Measurements from ENCODE around the gene SMC1B. TPM values are rescaled to one million over a fixed set of nuclear protein-coding genes. Genes with fewer than 3 reads are reported as not detected.
"Not testable (repeated sequence)": the region's sequence is repeated elsewhere in the genome, so short reads cannot be mapped to it uniquely, and the experiment has no call there.

SMC1B gene
- total and polyA plus RNA-seq, 2 experiments from 2014 or later, result 0.10 TPM; not detected in 1

DNA sequence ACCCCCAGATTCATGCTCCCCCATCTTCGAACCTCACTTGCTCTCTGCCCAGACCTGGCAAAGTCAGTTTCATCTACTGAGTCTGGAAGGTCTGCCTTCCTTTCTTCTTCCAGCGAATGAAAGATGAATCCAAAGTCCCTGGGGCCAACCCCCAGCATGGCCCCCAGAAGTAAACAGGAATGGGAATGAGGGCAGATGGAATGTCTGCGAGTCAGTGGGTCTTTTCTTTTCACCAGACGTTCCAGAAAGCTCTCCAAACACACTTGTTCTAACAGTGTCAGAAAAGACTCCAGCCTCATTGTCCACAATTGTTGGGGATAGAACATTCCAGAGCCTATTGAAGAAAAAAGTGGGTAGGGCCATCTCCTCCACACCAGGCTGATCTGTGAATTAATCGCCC is 28.7 kb upstream of the SMC1B start:
- no peak overlapping the region for H3K4me2 ChIP-seq
- no peak overlapping the region for H2AFZ ChIP-seq
- no peaks in the 10 kb centered on the region for H3K79me2 ChIP-seq
- no peaks in the 10 kb centered on the region for H3K9me3 ChIP-seq (ENCODE audit: low read depth)
- H3K27me3 ChIP-seq, result no peaks in the 10 kb centered on the region
- H4K20me1 ChIP-seq (ENCODE audit: insufficient read depth, poor library complexity, severe bottlenecking), result no peaks in the 10 kb centered on the region
- DNase-seq (ENCODE audit: low spot score), result no peak
- H3K9me2 ChIP-seq (replicated peaks; ENCODE audit: insufficient read depth), result no peaks in the 10 kb centered on the region
- H3K36me3 ChIP-seq (replicated peaks; ENCODE audit: insufficient read depth, low read depth), result no peaks in the 10 kb centered on the region
- peaks cover 29% of the 10 kb centered on the region for H3K4me1 ChIP-seq (ENCODE audit: insufficient read depth)
- peak overlapping the region; percentile 55 for H3K27ac ChIP-seq
- no peak overlapping the region for H3K4me3 ChIP-seq
- 51% methylated on average over 5 of the region's 5 CpGs for WGBS (ENCODE audit: low lambda C conversion rate, missing lambda C conversion rate)
- no peak for TF ChIP-seq EZH2phosphoT487 (IDR thresholded peaks at IDR 0.05; ENCODE audit: low read depth, severe bottlenecking, unreplicated experiment)
- TF ChIP-seq EZH2 (IDR thresholded peaks at IDR 0.05; ENCODE audit: borderline replicate concordance), result no peak
- TF ChIP-seq, protein P1, sequence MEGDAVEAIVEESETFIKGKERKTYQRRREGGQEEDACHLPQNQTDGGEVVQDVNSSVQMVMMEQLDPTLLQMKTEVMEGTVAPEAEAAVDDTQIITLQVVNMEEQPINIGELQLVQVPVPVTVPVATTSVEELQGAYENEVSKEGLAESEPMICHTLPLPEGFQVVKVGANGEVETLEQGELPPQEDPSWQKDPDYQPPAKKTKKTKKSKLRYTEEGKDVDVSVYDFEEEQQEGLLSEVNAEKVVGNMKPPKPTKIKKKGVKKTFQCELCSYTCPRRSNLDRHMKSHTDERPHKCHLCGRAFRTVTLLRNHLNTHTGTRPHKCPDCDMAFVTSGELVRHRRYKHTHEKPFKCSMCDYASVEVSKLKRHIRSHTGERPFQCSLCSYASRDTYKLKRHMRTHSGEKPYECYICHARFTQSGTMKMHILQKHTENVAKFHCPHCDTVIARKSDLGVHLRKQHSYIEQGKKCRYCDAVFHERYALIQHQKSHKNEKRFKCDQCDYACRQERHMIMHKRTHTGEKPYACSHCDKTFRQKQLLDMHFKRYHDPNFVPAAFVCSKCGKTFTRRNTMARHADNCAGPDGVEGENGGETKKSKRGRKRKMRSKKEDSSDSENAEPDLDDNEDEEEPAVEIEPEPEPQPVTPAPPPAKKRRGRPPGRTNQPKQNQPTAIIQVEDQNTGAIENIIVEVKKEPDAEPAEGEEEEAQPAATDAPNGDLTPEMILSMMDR (IDR thresholded peaks at IDR 0.05; ENCODE audit: poor library complexity), result no peak

DNA sequence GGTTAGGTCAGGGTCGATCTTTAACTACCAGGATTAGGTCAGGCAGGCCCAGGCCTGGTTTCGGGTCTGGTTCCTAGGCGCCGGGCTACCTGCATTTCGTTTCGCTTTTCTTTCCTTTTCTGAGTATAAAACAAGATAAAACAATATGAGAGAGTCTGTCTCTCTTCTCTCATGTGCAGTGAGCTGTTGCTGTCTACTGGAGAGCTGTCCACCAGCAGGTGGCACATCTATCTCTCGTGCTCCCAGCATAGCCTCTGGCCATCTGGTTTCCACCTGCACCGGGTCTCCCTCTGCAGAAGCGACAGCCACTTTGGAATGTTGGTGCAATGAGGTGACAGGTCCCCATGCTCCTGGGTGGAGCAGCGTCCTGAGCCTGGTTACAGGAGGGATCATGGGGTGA is 27.7 kb upstream of the SMC1B start:
- Histone ChIP-seq H3K4me3 (no peak overlapping the region), H3K4me1 (ENCODE audit: insufficient read depth) (peaks cover 29% of the 10 kb centered on the region), H3K9me3 (ENCODE audit: low read depth) (no peaks in the 10 kb centered on the region), H3K27ac (peak overlapping the region; percentile 19), H2AFZ (no peak overlapping the region), H3K9me2 (replicated peaks; ENCODE audit: insufficient read depth) (no peaks in the 10 kb centered on the region), H3K4me2 (peak overlapping the region; percentile 14), H3K27me3 (no peaks in the 10 kb centered on the region), H4K20me1 (ENCODE audit: insufficient read depth, poor library complexity, severe bottlenecking) (no peaks in the 10 kb centered on the region), H3K79me2 (no peaks in the 10 kb centered on the region), H3K36me3 (replicated peaks; ENCODE audit: insufficient read depth, low read depth) (no peaks in the 10 kb centered on the region)
- peak; percentile 78 for DNase-seq (ENCODE audit: low spot score)
- 20% methylated on average over 10 of the region's 10 CpGs for WGBS (ENCODE audit: low lambda C conversion rate, missing lambda C conversion rate)
- TF ChIP-seq EZH2phosphoT487 (IDR thresholded peaks at IDR 0.05; ENCODE audit: low read depth, severe bottlenecking, unreplicated experiment) (no peak), EZH2 (IDR thresholded peaks at IDR 0.05; ENCODE audit: borderline replicate concordance) (no peak)
- TF ChIP-seq, protein P1 (IDR thresholded peaks at IDR 0.05; ENCODE audit: poor library complexity), result peak; percentile 69

DNA sequence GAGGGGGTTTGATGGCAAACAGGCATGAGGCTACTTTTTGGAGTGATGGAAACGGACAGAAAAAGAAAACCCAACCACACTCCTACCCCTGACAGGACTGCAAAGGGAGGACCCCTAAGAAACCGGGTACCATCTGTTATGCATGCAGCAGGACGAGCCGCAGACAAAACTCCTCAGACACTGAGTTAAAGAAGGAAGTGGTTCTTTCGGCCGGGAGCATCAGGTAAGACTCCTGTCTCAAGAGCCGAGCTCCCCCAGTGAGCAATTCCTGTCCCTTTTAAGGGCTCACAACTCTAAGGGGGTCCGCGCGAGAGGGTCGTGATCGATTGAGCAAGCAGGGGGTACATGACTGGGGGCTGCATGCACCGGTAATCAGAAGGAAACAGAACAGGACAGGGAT is 27.3 kb upstream of the SMC1B start:
- not testable (repeated sequence) for H3K4me3 ChIP-seq; DNase-seq (ENCODE audit: low spot score); H3K9me2 ChIP-seq (replicated peaks; ENCODE audit: insufficient read depth); H3K36me3 ChIP-seq (replicated peaks; ENCODE audit: insufficient read depth, low read depth); H3K79me2 ChIP-seq; H2AFZ ChIP-seq; H3K27me3 ChIP-seq; H3K9me3 ChIP-seq (ENCODE audit: low read depth); H4K20me1 ChIP-seq (ENCODE audit: insufficient read depth, poor library complexity, severe bottlenecking)
- Histone ChIP-seq H3K4me1 (ENCODE audit: insufficient read depth) (peaks cover 32% of the 10 kb centered on the region), H3K27ac (peak overlapping the region; percentile 19), H3K4me2 (peak overlapping the region; percentile 14)
- WGBS (ENCODE audit: low lambda C conversion rate, missing lambda C conversion rate), result 48% methylated on average over 13 of the region's 13 CpGs

DNA sequence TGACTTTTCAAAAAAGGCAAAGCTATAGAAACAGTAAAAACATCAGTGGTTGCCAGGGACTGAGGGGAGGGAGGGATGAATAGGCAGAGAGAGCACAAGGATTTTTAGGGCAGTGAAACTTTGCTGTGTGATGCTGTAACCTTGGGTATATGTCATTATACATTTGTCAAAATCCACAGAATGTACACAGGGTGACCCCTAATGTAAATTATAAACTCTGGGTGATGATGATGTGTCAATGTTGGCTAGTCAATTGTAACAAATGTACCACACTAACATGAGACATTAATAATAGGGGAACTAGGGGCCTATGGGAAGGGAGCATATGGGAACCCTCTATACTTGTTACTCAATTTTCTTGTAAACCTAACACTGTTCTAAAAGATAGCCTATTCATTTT is 24.9 kb upstream of the SMC1B start:
- Histone ChIP-seq H3K79me2 (no peaks in the 10 kb centered on the region), H3K27me3 (no peaks in the 10 kb centered on the region), H3K4me2 (no peak overlapping the region), H3K4me3 (no peak overlapping the region), H2AFZ (no peak overlapping the region), H3K9me2 (replicated peaks; ENCODE audit: insufficient read depth) (no peaks in the 10 kb centered on the region), H3K27ac (no peak overlapping the region), H3K4me1 (ENCODE audit: insufficient read depth) (peaks cover 23% of the 10 kb centered on the region), H4K20me1 (ENCODE audit: insufficient read depth, poor library complexity, severe bottlenecking) (no peaks in the 10 kb centered on the region), H3K36me3 (replicated peaks; ENCODE audit: insufficient read depth, low read depth) (no peaks in the 10 kb centered on the region), H3K9me3 (ENCODE audit: low read depth) (no peaks in the 10 kb centered on the region)
- no peak for TF ChIP-seq EZH2phosphoT487 (IDR thresholded peaks at IDR 0.05; ENCODE audit: low read depth, severe bottlenecking, unreplicated experiment)
- no peak for TF ChIP-seq EZH2 (IDR thresholded peaks at IDR 0.05; ENCODE audit: borderline replicate concordance)
- TF ChIP-seq, protein P1 (IDR thresholded peaks at IDR 0.05; ENCODE audit: poor library complexity), result no peak
- DNase-seq (ENCODE audit: low spot score), result no peak

DNA sequence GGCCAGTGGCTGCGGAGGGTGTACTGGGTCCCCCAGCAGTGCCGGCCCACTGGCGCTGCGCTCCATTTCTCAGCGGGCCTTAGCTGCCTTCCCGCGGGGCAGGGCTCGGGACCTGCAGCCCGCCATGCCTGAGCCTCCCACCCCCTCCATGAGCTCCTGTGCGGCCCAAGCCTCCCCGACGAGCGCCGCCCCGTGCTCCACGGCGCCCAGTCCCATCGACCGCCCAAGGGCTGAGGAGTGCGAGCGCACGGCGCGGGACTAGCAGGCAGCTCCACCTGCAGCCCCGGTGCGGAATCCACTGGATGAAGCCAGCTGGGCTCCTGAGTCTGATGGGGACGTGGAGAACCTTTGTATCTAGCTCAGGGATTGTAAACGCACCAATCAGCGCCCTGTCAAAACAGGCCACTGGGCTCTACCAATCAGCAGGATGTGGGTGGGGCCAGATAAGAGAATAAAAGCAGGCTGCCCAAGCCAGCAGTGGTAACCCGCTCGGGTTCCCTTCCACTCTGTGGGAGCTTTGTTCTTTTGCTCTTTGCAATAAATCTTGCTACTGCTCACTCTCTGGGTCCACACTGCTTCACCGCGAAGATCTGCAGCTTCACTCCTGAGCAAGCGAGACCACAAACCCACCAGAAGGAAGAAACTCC is 23.6 kb upstream of the SMC1B start:
- peaks cover 14% of the 10 kb centered on the region for H3K4me1 ChIP-seq (ENCODE audit: insufficient read depth)
- not testable (repeated sequence) for H3K4me2 ChIP-seq; H3K79me2 ChIP-seq; DNase-seq (ENCODE audit: low spot score); H2AFZ ChIP-seq; H4K20me1 ChIP-seq (ENCODE audit: insufficient read depth, poor library complexity, severe bottlenecking); H3K9me3 ChIP-seq (ENCODE audit: low read depth); H3K36me3 ChIP-seq (replicated peaks; ENCODE audit: insufficient read depth, low read depth); H3K27me3 ChIP-seq; H3K4me3 ChIP-seq; H3K9me2 ChIP-seq (replicated peaks; ENCODE audit: insufficient read depth); H3K27ac ChIP-seq
- 95% methylated on average over 23 of the region's 34 CpGs for WGBS (ENCODE audit: low lambda C conversion rate, missing lambda C conversion rate)

Data from hepatocyte (in vitro differentiated cells).